Activated naive CD8-positive, alpha-beta T cell treated with anti-CD3 and anti-CD28 coated beads for 36 hours (primary cell): ENCODE results near the gene PDE4B. TPM values are rescaled to one million over a fixed set of nuclear protein-coding genes. Genes with fewer than 3 reads are reported as not detected.
A peak's percentile ranks its signal among the peaks of the same experiment; 100 is the strongest.

ENCODE experiments used
- DNase-seq: peaks from one replicate; pipeline ENCODE4 v3.0.0; 2021
- H3K27ac Mint-ChIP-seq: one replicate; pipeline ENCODE4 v1.8.0; 2022; ENCODE audit warnings: mild to moderate bottlenecking, moderate library complexity, mixed read lengths
- H3K27me3 Mint-ChIP-seq: one replicate; pipeline ENCODE4 v1.8.0; 2022; ENCODE audit warnings: mild to moderate bottlenecking, mixed read lengths
- H3K36me3 Mint-ChIP-seq: one replicate; pipeline ENCODE4 v1.8.0; 2021; ENCODE audit warnings: mild to moderate bottlenecking, mixed read lengths
- H3K4me1 Mint-ChIP-seq: one replicate; pipeline ENCODE4 v1.8.0; 2021; ENCODE audit warnings: mixed read lengths
- H3K4me3 Mint-ChIP-seq: one replicate; pipeline ENCODE4 v1.8.0; 2022; ENCODE audit warnings: mild to moderate bottlenecking, moderate library complexity, mixed read lengths
- H3K9me3 Mint-ChIP-seq: one replicate; pipeline ENCODE4 v1.8.0; 2022; ENCODE audit warnings: mixed read lengths
- total RNA-seq, 2 experiments: library from RNA; stranded (reverse); gene quantifications; one replicate each; pipeline ENCODE4 v1.2.3, GENCODE V29; 2021

PDE4B gene
- total RNA-seq, 2 experiments from 2014 or later: 22.3 to 24.6 TPM

GRCh38 chr1:66383611-66384010 is 590.9 kb downstream of the PDE4B start:
- no peak for DNase-seq
- H3K36me3 Mint-ChIP-seq: peaks cover 13% of the 10 kb centered on the region
- no peaks in the 10 kb centered on the region for H3K27me3 Mint-ChIP-seq
- H3K27ac Mint-ChIP-seq: no peak overlapping the region
- peaks cover 14% of the 10 kb centered on the region for H3K4me1 Mint-ChIP-seq
- H3K4me3 Mint-ChIP-seq: no peak overlapping the region
- peaks cover 21% of the 10 kb centered on the region for H3K9me3 Mint-ChIP-seq

- H3K4me3 Mint-ChIP-seq: no peak overlapping the region
- DNase-seq: no peak
- H3K36me3 Mint-ChIP-seq: peaks cover 13% of the 10 kb centered on the region
- H3K27me3 Mint-ChIP-seq: no peaks in the 10 kb centered on the region
- peaks cover 21% of the 10 kb centered on the region for H3K9me3 Mint-ChIP-seq
- no peak overlapping the region for H3K27ac Mint-ChIP-seq
- peaks cover 14% of the 10 kb centered on the region for H3K4me1 Mint-ChIP-seq
Measured at GRCh38 chr1:66384258-66384921, 591.7 kb downstream of the PDE4B start.

GRCh38 chr1:66386712-66387111 is 594.0 kb downstream of the PDE4B start:
- Mint-ChIP-seq H3K4me3 (no peak overlapping the region), H3K9me3 (peaks cover 27% of the 10 kb centered on the region), H3K27ac (no peak overlapping the region), H3K36me3 (peaks cover 13% of the 10 kb centered on the region), H3K4me1 (no peaks in the 10 kb centered on the region), H3K27me3 (no peaks in the 10 kb centered on the region)
- no peak for DNase-seq

- Mint-ChIP-seq H3K27me3 (no peaks in the 10 kb centered on the region), H3K27ac (no peak overlapping the region), H3K4me1 (no peaks in the 10 kb centered on the region), H3K36me3 (peaks cover 10% of the 10 kb centered on the region), H3K9me3 (peaks cover 25% of the 10 kb centered on the region), H3K4me3 (no peak overlapping the region)
- no peak for DNase-seq
Measured at GRCh38 chr1:66388913-66389312, 596.2 kb downstream of the PDE4B start.

GRCh38 chr1:66393586-66394287 is 601.0 kb downstream of the PDE4B start:
- peaks cover 2% of the 10 kb centered on the region for H3K4me1 Mint-ChIP-seq
- no peak overlapping the region for H3K27ac Mint-ChIP-seq
- no peak overlapping the region for H3K4me3 Mint-ChIP-seq
- peaks cover 6% of the 10 kb centered on the region for H3K9me3 Mint-ChIP-seq
- DNase-seq: no peak
- H3K36me3 Mint-ChIP-seq: no peaks in the 10 kb centered on the region
- H3K27me3 Mint-ChIP-seq: no peaks in the 10 kb centered on the region

- peaks cover 6% of the 10 kb centered on the region for H3K4me1 Mint-ChIP-seq
- H3K36me3 Mint-ChIP-seq: no peaks in the 10 kb centered on the region
- no peak overlapping the region for H3K27ac Mint-ChIP-seq
- H3K4me3 Mint-ChIP-seq: no peak overlapping the region
- H3K27me3 Mint-ChIP-seq: no peaks in the 10 kb centered on the region
- H3K9me3 Mint-ChIP-seq: peaks cover 5% of the 10 kb centered on the region
- DNase-seq: no peak
Measured at GRCh38 chr1:66394603-66395002, 601.9 kb downstream of the PDE4B start.

- Mint-ChIP-seq H3K4me3 (no peak overlapping the region), H3K9me3 (peaks cover 5% of the 10 kb centered on the region), H3K36me3 (no peaks in the 10 kb centered on the region), H3K27ac (no peak overlapping the region), H3K4me1 (peaks cover 15% of the 10 kb centered on the region), H3K27me3 (no peaks in the 10 kb centered on the region)
- no peak for DNase-seq
Measured at GRCh38 chr1:66395202-66396061, 602.7 kb downstream of the PDE4B start.

GRCh38 chr1:66396212-66396890 is 603.7 kb downstream of the PDE4B start:
- DNase-seq: no peak
- no peaks in the 10 kb centered on the region for H3K36me3 Mint-ChIP-seq
- H3K27me3 Mint-ChIP-seq: no peaks in the 10 kb centered on the region
- H3K4me1 Mint-ChIP-seq: peaks cover 23% of the 10 kb centered on the region
- H3K9me3 Mint-ChIP-seq: peaks cover 2% of the 10 kb centered on the region
- no peak overlapping the region for H3K4me3 Mint-ChIP-seq
- no peak overlapping the region for H3K27ac Mint-ChIP-seq

- Mint-ChIP-seq H3K9me3 (peaks cover 2% of the 10 kb centered on the region), H3K4me3 (no peak overlapping the region), H3K4me1 (peaks cover 29% of the 10 kb centered on the region), H3K27ac (no peak overlapping the region), H3K36me3 (no peaks in the 10 kb centered on the region), H3K27me3 (no peaks in the 10 kb centered on the region)
- DNase-seq: no peak
Measured at GRCh38 chr1:66397192-66397591, 604.5 kb downstream of the PDE4B start.

GRCh38 chr1:66399888-66400529 is 607.3 kb downstream of the PDE4B start:
- DNase-seq: no peak
- H3K9me3 Mint-ChIP-seq: peaks cover 2% of the 10 kb centered on the region
- no peaks in the 10 kb centered on the region for H3K27me3 Mint-ChIP-seq
- H3K4me1 Mint-ChIP-seq: peaks cover 35% of the 10 kb centered on the region
- H3K4me3 Mint-ChIP-seq: peak overlapping the region; percentile 5
- H3K36me3 Mint-ChIP-seq: no peaks in the 10 kb centered on the region
- peak overlapping the region; percentile 80 for H3K27ac Mint-ChIP-seq

GRCh38 chr1:66400660-66401059 is 608.0 kb downstream of the PDE4B start:
- DNase-seq: no peak
- Mint-ChIP-seq H3K4me1 (peaks cover 35% of the 10 kb centered on the region), H3K27ac (no peak overlapping the region), H3K27me3 (no peaks in the 10 kb centered on the region), H3K9me3 (peaks cover 2% of the 10 kb centered on the region), H3K4me3 (no peak overlapping the region), H3K36me3 (no peaks in the 10 kb centered on the region)

- Mint-ChIP-seq H3K27me3 (no peaks in the 10 kb centered on the region), H3K4me1 (peaks cover 35% of the 10 kb centered on the region), H3K36me3 (no peaks in the 10 kb centered on the region), H3K9me3 (peaks cover 2% of the 10 kb centered on the region), H3K27ac (peak overlapping the region; percentile 27), H3K4me3 (no peak overlapping the region)
- no peak for DNase-seq
Measured at GRCh38 chr1:66401244-66401643, 608.5 kb downstream of the PDE4B start.

- H3K27me3 Mint-ChIP-seq: no peaks in the 10 kb centered on the region
- H3K27ac Mint-ChIP-seq: no peak overlapping the region
- no peaks in the 10 kb centered on the region for H3K36me3 Mint-ChIP-seq
- H3K9me3 Mint-ChIP-seq: peaks cover 2% of the 10 kb centered on the region
- peaks cover 35% of the 10 kb centered on the region for H3K4me1 Mint-ChIP-seq
- H3K4me3 Mint-ChIP-seq: no peak overlapping the region
- DNase-seq: no peak
Measured at GRCh38 chr1:66402194-66402593, 609.5 kb downstream of the PDE4B start.

GRCh38 chr1:66403007-66403731 is 610.5 kb downstream of the PDE4B start:
- no peak overlapping the region for H3K4me3 Mint-ChIP-seq
- peaks cover 35% of the 10 kb centered on the region for H3K4me1 Mint-ChIP-seq
- H3K9me3 Mint-ChIP-seq: peaks cover 2% of the 10 kb centered on the region

More at GRCh38 chr1:66403007-66403731, 610.5 kb downstream of the PDE4B start:
- no peak for DNase-seq
- Mint-ChIP-seq H3K36me3 (no peaks in the 10 kb centered on the region), H3K27ac (no peak overlapping the region), H3K27me3 (no peaks in the 10 kb centered on the region)
